G401 (cell line): Measurements from ENCODE around the gene HECW1. TPM values are rescaled to one million over a fixed set of nuclear protein-coding genes. Genes with fewer than 3 reads are reported as not detected.
A peak's percentile ranks its signal among the peaks of the same experiment; 100 is the strongest.
"Not testable (repeated sequence)": the region's sequence is repeated elsewhere in the genome, so short reads cannot be mapped to it uniquely, and the experiment has no call there.

Source experiments
- DNase-seq: peaks from one replicate; pipeline ENCODE4 v3.0.0-alpha.2; 2015; ENCODE audit warnings: low spot score
- in situ Hi-C: cut with HindIII; loops from 2 replicates; pipeline ENCODE4 v1.10.0; 2016; ENCODE audit warnings: low sequenced_read_pairs, mixed read lengths
- total RNA-seq: library from RNA; depleted of rRNA; stranded (reverse); fragments of >200 nt; shearing (Covaris generic); gene quantifications from 2 replicates; pipeline ENCODE4 v1.2.3, GENCODE V29; 2014

HECW1 gene
- total RNA-seq, 1 experiment from 2014 or later = not detected

DNA sequence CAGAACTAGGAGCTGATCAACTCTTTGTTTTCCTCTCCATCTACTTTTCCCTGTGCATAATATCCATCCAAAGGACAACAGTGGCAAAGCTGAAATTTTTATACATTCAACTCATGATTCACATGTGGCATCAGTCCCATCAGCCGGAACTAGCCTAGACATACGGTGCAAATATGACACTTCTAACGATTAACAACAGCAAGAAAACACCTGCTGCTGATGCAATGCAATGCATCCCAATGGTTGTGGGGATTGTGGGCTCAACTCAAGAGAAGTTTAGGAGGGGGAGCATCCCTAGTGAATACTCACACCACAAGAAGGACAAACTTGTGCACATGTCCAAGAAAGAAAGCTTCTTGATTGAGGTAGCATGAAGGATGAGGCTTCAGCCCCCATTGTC is 449.9 kb downstream of the HECW1 start:
- DNase-seq = no peak
- in situ Hi-C loops = no loop called here

GRCh38 chr7:43565786-43566185 is 453.3 kb downstream of the HECW1 start:
- in situ Hi-C loops = no loop called here

DNA sequence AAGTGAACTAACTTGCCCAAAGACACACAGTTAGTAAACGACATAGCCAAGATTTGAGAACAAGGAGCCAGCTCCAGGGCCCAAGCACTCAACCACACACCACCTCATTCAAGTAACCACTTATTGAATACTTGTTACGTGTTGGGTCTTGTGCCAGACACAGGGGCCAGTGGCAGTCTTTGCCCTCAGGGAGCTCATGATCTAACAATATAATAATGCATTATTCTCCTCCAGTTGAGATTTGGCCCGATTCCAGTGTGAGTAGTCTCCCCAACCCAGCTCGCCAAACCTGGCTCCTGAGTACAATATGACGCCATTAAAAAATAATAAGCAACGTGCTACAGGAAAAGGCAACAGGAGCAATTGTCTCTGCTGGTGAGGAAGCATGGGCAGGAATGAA is 456.1 kb downstream of the HECW1 start:
- DNase-seq = no peak
- in situ Hi-C loops = no loop called here

More at GRCh38 chr7:43565786-43566185, 453.3 kb downstream of the HECW1 start:
- DNase-seq = no peak

- DNase-seq = no peak
- in situ Hi-C loops = no loop called here
Measured at GRCh38 chr7:43569424-43569823, 457.0 kb downstream of the HECW1 start.

DNA sequence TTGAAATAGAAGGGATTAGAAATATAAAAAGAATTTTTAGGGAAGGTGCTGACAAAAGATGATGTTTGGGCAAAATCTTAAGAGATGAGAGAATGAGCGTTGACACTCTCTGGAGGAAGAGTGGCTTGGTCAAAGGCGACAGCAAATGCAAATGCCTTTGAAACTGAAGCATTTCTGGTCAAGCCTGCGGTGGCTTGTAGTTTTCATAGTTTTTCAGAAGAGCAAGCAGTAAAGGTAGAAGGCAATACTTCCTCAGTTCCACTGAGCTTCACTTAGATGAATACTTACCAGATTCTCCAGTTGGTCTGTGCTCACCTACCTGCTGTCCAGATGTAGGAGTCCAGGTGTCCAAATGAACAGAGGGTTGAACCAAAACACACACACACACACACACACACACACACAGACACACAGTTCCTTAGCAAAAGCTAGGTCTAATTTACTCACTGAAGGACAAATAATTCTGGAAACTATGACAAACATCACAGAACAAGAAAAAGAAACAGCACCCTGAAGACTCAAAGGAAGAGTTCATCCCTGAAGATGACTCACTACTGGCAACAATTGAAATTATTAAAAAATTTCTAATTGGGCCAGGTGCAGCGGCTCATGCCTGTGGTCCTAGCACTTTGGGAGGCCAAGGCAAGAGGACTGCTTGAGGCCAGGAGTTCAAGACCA is 458.4 kb downstream of the HECW1 start:
- in situ Hi-C loops = no loop called here
- DNase-seq = no peak

DNA sequence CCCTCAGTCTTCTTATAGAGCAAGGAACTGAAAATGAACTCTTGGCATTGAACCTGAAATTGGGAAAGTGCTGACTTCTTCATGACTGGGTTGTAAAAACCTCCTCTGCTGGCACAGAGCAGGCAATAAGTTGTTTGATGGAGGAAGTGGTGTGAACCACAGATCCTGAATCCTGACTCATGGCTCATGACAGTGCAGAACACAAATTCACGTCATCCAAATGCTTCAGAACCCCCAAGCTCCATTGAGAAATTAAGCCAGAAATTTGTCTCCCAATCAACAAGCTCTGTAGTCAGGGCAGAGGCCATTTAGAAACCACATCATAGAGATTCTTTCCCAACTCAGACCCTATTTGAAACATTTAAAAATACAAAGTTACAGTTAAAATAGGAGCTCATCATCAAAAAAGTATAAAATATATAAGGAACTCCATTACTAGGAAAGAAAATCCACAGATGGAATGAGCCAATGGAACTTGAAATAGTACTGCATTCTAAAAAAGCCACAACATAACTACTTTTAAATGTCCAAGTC is 460.1 kb downstream of the HECW1 start:
- in situ Hi-C loops = no loop called here
- DNase-seq = no peak

GRCh38 chr7:43573832-43574231 is 461.4 kb downstream of the HECW1 start:
- in situ Hi-C loops = not testable (repeated sequence)

GRCh38 chr7:43575506-43575905 is 463.1 kb downstream of the HECW1 start:
- in situ Hi-C loops = no loop called here
- no peak for DNase-seq

More at GRCh38 chr7:43573832-43574231, 461.4 kb downstream of the HECW1 start:
- not testable (repeated sequence) for DNase-seq

DNA sequence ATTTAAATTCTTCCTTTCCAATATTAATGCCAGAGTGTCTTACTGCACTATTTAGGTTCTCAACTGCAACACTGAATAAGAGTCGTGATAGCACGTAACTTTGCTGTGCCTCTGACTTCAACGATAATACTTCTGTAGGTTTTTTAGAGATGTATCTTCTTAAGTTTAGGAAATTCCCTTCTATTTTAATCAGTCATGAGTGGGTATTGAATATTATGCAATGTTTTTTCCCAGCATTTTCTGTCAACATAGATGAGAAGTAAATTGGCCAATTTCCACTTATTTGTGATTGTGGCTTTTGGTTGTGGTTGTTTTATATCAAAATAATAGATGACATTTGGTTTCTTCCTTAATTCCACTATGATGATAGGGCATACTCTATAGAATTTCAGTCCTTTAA is 463.8 kb downstream of the HECW1 start:
- DNase-seq = no peak
- in situ Hi-C loops = no loop called here

GRCh38 chr7:43577485-43577951 is 465.1 kb downstream of the HECW1 start:
- in situ Hi-C loops = no loop called here
- no peak for DNase-seq

DNA sequence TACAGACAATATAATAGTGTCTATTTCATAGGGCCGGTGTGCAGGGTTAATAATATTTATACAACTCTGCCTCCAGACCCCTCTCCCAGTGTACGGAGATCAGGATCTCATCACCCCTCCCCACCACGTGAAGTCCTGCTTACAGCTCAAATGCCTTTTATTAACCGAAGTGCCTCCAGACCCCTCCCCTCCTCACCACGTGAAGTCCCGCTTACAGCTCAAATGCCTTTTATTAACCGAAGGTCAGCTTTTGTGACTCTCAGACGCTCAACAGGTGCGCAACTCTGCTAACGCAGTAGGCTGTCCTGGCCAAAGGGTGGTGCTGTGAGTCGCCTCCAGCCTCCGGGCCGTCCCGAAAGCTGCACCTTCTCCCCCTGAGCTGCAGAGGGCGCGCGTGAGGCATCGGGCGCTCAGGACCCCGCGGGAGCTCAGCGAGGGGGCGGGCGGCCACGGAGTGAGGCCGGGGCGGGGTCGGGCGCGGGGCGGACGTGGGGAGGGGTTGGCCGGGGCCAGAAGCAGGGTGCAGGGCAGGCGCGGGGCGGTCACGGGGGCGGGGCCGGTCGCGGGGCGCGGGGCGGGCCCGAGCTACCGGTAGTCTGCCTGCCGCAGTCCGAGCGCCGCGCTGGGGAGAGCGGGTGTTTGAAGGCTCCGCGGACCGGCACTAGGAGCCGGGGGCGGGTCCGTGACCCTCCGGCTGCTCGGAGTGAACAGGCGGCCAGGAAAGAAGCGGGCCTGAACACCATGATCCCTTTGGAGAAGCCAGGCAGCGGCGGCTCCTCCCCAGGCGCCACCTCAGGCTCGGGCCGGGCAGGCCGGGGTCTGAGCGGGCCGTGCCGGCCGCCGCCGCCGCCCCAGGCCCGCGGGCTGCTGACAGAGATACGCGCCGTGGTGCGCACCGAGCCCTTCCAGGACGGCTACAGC is 470.3 kb downstream of the HECW1 start, which contains the start of gene STK17A:
Gene STK17A, plus strand, starts transcription at position 606 of the 921 bp plus-strand sequence. Its CDS starts 136 bp downstream, at position 742.
- in situ Hi-C loops = no loop called here
- peak; percentile 88 for DNase-seq

- peak; percentile 64 for DNase-seq
- in situ Hi-C loops = no loop called here
Measured at GRCh38 chr7:43583424-43584194, 471.2 kb downstream of the HECW1 start.

DNA sequence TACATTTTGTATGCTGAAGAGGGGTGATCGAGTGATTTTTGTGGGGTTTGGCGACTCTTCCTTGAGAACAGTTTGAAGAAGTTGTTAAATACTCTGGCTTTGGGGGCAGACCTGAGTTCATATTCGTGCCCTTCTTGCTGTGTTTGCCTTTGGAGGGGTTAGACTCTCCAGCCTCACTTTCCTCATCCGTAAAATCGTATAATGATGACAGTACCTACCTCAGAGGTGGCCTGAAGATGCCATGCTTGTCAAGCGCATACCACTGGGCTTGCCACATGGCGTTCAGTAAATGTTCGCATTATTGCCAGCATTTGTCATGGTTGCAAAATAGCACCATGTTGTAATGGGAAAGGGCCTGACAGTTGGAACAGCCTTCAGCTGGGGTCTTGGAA is 471.7 kb downstream of the HECW1 start:
- DNase-seq = peak; percentile 43
- in situ Hi-C loops = no loop called here

DNA sequence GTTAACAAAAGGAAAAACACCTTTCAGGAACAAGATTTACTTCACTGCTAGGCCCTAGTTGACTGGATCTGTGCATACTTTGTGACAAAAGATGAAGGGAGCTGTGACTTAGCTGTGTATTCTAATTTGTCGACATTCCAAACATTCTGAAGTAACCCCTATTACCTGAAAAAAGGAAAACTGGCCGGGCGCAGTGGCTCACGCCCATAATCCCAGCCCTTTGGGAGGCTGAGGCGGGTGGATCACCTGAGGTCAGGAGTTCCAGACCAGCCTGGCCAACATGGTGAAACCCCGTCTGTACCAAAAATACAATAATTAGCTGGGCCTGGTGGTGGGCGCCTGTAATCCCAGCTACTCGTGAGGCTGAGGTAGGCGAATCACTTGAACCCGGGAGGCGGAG is 472.3 kb downstream of the HECW1 start:
- DNase-seq, in situ Hi-C loops: not testable (repeated sequence)

- in situ Hi-C loops = no loop called here
- DNase-seq = peak; percentile 17
Measured at GRCh38 chr7:43585562-43585961, 473.1 kb downstream of the HECW1 start.

DNA sequence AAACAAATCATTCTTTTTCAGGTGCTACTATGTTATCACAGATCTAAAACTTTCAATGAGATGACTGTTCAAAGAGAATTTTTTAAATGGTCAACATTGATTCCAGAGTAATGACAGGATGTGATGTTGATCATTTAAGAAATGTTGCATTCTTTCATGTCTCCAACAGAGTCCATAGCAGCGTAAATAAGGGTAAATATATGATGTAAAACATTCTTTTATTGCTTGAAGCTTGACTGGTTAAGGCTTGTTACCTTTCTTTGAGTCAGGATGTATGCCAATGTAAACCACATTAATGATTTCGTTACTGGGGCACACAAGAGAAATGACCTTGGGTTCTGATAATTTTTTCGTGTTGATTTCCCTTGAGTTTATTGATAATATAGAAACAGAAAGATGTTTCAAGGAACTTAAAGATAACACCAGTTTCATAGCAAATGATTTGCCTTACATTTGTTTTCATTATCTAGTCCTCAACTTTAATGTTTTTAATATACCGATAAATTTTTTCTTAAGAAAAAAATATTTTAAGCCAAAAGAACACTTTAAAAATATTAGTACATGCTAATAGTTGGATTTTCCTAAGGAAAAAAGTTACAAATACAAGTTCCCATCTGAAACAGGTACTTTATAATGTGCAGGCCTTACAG is 473.9 kb downstream of the HECW1 start:
- no peak for DNase-seq
- in situ Hi-C loops = no loop called here

DNA sequence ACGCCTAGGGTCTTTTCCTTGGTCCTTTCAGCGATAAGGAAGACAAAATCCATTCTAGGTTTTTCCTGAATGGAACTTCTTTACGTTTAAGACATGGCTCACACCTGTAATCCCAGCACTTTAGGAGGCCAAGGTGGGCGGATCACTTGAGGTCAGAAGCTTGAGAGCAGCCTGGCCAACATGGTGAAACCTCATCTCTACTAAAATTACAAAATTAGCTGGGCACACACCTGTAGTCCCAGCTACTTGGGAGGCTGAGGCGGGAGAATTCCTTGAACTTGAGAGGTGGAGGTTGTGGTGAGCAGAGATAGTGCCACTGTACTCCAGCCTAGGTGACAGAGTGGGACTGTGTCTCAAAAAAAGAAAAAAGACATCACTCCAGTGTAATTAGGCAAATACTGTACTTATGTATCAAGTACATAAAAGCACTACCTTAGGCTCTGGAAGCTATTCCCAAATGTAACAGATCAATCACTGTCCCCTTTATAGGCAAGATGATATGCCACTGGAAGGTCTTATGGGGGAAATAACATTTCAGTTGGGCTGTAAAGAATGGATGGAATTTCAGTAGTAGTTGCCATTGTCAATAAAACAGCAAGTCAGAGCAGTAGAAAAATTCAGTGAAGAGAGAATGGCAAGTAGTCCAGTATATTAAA is 476.2 kb downstream of the HECW1 start:
- in situ Hi-C loops = no loop called here
- DNase-seq = no peak

DNA sequence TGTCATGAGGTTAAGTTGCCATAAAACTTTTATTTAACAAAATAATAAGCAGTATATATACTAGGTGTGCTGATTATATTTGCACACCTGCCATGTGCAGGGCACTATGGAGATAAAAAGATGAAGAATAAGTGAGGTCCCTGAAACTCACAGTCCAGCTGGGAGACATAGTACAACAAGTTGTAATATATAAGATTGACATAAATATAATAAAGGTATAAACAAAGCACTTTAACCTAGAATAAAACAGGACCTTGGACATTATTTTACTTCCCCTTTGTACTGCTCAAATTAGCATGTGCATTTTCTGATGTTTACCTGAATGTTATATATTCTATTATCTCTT is 476.7 kb downstream of the HECW1 start:
- in situ Hi-C loops = no loop called here
- no peak for DNase-seq
